IPS DF 4.7 (cell line): ENCODE results near the gene FAM124A.

Experiments
- DNase-seq: peaks from one replicate; pipeline ENCODE4 v3.0.0-alpha.2; 2013; ENCODE audit warnings: low spot score; ENCODE audit errors: extremely low read depth

FAM124A gene

DNA sequence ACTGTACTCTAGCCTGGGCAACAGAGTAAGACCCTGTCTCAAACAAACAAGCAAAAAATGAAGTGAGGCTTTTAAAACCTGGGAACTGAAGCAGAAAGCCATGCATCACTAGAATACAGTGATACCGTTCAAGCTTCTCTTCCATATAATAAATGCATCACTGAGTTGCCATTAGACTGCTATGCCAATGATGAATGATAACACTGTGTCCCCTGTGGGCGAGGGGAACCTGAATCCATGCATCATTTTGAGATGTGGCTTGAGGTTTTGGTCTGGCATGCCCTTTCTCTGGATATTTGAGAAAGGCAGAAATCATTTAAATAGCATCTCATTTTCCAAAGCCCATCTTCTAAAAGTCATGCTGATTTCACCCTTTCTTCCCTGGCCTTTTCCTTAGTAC lies 1.5 kb upstream of the FAM124A start:
- DNase-seq, result no peak

DNA sequence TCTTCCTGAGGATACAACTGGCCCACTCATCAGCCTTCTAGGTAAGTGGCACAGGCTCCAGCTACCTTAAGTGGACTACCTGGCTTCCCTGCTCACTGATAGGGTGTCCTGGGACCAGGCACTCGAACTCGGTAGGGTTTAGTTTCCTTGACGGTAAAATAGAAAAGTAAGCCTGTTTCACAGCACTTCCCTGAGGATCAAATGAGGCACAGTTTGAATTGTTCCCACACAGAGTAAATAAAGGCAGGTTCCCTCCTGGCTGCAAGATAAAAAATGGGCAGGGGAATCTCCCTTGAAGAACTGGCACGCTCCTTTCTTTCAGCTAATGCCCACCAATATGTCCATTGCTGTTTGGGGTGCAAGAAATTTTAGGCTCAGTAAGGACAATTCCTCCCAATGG lies 1.1 kb upstream of the FAM124A start:
- DNase-seq, result no peak

DNA sequence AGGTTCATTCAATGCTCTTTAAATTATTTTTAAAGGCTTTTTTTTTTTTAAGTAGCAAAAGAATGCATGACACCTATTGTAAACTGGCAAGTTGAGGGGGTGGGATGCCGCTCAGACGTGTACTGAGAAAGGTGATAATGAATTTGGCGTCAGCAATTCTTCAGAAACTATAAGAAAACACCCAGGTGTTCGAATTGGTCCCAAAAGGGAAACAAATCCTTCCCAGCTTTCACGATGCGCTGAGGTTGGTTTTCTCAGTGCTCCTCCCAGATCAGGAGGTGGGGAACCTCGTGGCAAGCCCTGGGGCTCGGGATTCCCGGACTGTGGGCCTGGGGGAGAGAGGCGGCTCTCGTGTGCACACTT lies 543 bp upstream of the FAM124A start:
- no peak for DNase-seq

DNA sequence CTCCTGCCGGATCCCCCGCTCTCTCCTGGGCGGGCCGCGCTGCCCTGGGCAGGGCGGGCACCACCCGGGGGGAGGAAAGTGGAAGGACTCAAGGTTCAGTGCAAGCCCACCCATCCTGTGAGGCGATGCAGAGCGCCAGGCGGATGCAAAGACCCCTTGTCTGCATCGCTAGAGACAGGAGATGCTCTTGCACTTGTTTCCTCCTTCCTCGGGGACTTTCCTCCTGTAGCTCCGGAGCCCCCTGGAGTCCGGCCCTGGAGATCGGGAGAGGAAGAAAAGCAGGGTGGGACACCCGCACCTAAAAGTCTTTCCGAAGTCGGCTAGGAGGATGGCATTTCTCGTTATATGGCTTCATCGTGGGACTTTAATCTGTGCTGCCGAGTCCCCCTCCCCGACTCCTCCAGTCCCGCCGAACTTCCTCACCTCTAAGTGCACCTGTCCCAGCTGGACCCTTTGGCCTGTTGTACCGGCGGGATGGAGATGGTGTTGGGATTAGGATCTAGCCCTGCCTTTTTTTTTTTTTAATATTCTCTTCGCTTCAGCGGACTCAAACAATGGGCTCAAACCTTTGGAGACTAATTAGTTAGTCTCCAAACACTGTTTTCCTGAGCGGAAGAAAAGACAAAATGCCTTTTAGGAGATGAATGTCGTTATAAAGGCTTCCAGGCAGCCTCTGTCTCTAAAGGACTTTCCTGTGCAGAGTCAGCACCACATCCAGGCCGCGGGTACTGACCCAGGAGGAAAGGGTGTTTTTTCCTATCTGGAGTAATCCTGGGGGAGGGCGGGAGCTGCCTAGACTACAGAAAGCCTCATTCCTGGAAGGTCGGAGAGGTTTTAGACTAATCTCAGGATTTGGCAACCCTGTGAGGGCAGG lies 725 bp downstream of the FAM124A start:
- no peak for DNase-seq

DNA sequence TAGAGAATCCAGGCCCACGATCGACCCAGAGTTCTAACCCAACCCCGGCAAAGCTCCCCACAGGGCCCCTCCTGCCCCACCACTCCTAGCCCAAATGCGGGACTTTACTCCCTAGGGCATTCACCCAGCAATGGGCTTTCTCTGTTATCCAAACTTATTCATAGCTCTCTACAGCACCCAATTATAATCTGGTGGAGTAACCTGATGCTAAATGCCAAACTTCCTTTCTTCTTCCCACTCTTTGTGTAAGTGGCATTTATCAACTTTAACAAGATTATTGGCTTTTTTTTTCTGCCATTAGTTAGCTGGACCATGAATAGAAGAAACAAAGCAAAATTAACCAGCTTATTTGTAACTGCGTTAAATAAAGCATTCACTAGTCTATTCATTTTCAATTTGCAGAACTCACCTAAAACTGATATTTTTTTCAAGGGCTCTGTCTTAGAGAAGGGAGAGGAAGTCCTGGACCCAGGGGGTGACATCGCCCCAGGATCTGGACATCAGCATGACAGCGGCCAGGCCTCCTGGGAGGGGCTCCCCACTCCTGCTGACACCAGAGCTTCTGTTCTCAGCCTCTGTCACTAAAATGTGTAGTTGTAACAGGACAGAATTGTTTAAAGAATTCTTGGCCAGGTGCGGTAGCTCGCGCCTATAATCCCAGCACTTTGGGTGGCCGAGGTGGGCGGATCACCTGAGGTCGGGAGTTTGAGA lies 1.5 kb downstream of the FAM124A start:
- DNase-seq, result no peak

DNA sequence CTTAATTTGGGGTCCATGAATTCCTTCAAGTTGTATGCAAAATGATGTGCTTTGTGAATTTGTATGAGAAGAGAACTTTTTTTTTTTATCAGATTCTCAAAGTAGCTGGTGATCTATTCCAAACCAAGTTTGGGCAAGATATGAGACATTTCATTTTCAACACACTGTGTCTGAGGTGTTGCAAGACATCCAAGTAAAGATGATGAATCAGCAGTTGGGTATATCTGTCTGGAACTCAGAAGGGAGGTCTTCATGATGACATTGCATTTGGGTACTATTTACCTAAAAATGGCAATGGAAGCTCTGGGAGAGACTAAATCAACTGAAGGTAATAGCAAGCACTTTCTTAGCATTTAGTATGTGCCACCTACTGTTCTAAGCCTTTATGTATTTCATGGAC lies 2.8 kb downstream of the FAM124A start:
- no peak for DNase-seq

DNA sequence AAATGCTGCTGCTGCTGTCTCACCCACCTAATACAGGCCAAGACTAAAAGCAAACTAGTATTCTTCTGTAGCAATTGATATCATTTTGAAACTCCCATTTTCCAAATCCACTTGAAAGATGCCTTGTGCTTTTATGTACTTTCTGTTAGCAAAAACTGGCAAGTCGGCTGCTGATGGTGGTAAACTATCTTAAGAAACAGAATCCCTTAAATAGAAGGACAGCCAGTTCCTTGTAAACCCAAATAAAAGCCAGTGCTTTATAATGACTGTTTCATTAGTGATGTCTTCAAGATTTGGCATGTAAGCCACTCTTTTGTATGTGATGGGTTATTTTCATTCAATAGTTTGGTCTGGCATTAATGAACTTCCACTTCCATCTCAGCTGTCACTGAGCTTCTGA lies 5.2 kb downstream of the FAM124A start:
- DNase-seq, result no peak

DNA sequence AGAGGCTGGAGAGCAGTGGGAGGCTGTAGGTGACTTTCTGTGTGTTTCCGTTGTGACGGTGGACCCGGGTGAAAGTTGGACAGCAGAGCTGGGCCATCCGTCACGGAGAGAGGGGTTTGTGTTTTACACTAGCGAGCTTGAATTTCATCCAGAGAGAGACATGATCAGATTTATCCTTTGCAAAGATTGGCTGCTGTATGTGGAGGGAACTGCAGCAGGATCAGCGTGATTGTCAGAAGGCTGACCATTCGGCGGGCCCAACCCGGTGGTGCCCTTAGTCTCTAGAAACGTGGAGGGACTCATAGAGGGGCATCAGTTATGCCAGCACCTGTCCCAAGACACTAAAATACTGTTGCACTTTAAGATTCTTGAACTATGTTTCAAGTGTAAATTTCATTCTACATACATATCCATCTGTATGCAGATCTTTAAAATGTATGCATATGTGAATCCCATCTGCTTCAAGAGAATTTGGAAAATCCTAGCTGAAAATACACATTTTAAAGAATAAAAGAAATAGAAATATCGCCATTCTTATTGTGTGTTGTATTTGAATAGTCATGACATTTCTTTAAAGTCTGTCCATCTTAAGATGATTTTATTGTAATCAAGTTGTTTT lies 7.0 kb downstream of the FAM124A start:
- no peak for DNase-seq

DNA sequence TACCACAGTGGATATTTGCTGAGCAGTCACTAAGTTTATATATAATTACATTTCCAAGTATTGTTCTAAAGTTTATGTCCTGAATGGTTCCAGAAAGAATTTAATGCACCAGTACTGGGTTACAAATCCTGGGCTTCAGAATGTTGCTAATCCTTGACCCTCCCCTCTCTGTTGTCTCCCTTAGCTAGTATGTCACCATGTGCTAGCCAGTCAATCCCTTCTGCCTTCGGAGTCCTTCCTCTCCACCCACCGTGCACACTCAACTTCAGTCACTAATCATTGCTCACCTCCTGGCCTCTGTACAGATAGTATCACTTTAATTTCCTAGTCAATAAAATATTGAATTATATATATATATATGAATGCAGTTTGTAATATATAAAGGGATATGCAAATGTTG lies 7.5 kb downstream of the FAM124A start:
- no peak for DNase-seq

DNA sequence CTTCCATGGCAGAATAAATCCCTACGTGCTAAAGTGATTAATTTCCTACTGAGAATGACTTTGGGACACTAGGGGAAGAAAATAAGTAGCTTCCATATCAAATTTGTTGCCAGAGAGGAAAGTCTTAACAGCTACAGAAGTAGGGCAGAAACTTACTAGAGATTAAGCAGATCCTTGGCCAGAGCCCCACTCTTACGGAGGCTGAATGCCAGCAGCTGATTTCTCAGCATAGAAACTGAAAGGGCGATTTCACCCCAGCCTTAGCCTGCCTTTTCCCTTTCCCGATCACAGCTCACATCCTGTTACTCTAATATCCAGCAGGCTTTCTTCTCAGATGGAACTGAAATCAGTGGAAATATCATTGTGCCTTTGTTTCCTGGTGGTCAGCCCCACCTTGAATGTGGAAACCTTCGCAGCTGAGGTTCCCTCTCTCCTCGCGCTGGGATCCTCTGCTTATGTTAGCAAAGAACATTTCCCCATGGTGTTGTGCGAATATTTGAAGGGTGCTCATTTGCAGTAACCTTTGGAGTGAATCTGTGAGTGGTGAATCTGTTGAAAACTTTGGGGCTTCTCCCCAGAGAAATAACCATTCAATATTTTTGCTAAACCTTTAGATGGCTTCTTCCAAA lies 8.4 kb downstream of the FAM124A start:
- DNase-seq, result no peak

DNA sequence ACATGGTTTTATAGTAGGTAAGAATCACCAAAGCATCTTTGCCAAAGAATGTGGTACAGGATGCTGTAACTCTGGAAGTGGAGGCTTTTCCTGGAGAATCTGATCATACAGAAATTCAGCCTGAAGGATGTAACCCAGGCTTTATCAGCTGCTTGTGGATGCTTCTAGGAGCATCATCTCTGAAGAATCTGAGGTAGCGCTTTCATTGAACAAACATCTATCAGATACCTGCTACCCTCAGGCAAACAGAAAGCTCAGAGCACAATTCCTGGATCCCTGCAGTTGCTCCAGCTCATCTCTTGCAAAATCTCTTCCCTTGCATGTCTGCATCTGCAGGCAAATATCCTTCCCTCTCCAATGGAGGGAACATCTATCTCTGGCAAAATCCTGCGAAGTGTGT lies 9.3 kb downstream of the FAM124A start:
- no peak for DNase-seq

DNA sequence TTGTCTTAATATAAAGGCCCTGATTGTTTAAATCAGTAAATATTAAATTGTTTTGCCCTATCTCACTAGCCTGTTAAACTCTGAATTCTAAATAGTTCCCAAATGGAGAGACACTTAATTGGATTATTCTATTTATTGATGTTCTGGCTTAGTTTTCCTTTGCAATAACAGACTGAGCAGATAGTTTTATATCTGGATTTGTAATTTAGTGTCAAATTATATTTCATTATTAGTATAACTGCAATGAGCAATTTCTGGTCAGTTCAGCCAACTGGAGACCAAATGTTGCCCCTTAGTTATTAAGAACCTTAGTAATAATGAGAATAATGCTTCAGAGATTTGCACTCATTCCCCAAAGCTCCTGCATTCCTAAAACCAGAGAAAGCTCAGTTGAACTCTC lies 10.1 kb downstream of the FAM124A start:
- no peak for DNase-seq

DNA sequence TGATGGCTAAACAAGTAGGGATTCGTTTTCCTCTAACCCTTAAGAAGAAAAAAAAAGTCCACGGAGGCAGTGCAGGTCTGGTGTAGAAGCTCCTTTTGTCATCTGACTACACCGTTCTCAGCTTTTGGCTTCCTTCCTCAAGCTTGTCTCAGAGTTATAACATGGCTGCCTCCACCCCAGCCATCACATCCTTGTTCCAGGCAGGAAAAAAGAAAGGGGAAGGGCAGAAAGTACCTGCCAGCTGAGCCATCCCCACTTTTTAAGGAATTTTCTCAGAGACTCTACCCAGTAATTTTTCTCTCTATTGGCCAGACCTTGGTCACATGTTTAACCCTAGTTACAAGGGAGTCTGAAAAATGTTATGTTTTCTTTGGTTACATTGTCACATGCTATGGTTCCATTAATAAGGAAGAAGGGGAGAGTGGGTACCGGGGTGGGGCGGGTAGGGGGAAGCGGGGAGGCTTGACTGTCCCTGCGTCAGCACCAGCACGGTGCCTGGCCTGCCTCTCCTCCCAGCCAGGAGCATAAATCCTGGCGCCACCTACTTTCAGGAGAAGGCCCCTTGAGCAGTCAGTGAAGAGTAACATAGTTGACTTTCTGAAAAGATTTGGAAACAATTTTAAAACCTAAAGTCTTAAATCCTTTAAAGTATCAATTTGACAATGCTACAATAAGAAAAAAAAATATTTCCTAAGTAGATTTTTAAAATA lies 11.1 kb downstream of the FAM124A start:
- no peak for DNase-seq

DNA sequence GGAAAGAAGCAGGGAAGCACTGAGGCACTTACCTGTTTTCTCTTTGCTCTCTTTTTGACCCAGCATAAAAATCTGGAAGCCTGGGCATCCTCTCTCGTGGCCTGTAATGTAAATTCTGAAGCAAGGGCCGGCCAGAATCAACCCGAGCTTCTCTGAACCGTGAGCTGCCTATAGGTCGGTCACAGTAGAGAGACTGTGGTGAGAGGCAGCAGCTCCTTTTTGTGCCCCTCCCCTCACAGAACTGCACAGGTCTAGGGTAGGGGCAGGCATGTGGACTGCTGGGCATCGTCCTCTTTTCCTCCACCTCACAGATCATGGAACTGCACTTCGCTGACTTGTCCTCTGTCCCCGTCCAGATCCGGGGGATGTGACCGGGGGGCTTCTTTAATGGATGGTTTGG lies 12.5 kb downstream of the FAM124A start:
- no peak for DNase-seq

DNA sequence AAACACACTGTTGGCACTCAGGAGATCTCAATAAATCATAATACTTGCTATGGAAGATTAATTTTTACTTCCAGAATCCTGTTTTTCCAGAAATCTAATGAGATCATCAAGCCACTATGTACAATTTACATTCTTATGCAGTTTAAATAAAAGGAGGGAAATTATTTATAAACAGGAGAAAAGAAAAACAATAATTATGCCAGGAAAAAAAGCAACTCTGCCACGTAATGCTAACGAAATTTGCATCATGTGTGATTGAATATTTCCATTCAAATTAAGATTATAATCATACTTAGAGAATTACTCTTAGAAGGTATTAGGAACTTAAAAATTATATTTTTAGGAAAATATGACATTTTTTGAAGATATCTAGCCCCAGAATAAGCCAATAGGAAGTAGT lies 13.0 kb downstream of the FAM124A start:
- DNase-seq, result no peak

DNA sequence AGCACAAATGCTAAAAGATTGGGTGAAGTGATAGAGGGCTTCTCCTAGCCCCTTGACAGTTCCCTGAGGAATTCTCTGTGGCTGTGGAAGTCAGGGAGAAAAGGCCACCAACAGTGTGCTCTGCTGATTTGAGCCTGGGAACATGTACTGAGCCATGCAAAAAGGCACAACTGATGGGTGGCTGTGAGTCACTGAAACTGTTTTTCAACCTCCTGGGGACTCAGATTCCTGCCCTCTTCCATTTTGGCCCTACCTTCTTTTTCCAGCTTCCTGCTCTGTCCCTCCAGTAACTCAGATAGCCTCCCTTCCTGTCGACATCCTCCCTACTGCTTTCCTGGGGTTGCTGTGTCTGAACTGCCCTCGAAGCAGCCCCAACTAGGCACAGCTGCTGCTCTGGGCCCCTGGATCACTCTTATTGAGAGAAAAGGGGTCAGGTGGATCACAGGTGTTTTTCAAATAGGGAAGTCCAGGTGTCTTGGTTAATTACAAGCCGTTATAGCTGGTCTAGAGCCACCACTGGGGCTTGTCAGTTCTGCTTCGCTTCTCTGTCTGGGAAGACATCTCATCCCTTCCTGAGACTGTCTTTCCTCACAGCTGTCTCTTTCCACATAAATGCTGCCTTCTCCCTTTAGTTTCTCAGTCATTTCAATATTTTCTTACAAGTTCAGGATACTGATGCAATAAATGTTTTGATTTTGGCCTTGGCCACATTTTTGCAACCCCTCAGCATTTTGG lies 13.7 kb downstream of the FAM124A start:
- DNase-seq, result no peak

DNA sequence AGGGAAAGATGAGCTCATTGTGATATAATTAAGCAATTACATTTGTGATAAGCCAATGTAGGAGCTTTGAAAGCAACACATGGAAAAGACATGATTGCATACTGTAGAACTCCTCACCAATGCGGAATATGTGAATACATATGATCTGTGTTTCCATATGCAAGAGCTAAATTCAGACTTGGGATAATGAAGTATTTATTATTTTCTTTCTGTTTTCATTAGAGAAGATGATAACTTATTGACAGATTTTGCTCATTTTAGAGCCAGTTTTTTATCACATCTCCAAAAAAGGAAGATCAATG lies 14.2 kb downstream of the FAM124A start:
- DNase-seq, result no peak

DNA sequence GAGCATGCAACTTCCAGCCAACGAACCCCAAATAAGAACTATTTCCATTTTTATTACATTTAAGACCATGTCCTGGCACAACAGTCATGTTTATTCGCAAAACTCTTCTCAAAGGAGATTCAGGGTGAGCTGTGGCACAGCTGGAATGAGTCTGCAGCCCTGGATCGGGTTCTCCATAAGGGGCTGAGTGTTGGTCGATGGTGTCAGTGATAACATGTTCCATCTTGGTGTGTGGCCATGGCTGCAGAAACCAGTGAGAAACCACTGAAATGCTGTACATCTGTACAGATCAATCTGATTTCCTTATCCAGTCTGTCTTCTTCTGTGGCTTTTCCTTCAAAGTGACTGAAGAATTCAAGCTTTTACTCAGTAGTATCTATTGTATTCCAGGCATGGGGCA lies 15.2 kb downstream of the FAM124A start:
- DNase-seq, result no peak

DNA sequence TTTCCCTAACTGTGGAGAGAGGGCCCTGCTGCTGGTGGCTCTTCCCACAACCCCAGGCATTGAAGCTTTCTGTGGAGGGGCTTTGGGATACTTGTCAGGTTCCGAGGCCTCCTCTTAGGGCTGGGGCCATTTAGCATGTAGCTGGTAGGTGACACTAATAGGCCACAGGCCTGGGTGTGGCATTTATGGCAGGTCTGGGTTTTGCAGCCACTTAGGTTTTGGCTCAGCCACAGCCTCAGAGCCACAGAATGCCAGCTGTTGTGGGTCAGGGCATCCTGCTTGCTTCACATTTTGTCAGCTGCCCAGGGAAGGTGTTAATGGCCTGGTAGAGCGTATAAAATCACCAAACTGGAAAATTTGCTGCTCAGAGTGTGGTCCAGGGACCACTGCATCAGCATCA lies 15.7 kb downstream of the FAM124A start:
- DNase-seq, result no peak

DNA sequence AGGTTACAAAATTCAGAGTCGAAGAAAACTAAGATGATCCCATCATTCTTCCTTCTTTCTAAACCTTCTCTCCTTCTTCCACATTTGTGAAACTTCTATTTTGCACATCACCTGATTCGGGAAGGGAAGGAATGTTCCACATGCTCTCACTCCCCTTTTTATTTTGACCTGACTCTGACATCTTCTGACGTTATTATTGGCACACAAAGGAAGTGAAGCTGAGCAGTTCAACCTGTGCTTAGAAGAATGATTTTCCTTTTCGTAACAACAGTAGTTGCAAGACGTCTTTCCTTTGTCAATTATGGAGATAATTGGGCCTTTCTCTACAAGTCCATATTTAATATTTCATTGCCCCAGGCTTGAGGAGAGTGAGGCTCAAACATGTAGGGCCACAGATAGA lies 18.0 kb downstream of the FAM124A start:
- no peak for DNase-seq

DNA sequence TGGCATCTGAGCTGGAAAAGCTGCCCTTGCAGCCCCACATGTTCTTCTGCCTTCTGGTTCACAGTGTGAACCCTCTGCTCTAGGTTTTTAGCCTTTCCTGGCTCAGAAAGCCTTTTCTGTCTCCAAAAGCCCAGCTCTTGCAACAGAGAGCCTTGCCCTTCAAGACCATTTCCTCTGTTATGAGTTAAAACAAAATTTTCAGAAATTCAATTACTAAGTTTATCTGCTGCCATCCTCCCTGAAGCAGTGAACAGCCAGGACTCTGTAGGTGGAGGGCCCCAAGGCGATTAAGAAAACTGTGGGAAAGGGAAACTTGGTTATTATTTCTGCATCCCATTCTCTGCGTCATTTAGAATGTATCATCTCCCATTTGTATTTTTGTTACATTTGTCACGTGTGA lies 18.8 kb downstream of the FAM124A start:
- no peak for DNase-seq
